ENCODE data around the gene DENND2A. TPM values are rescaled to one million over a fixed set of nuclear protein-coding genes. Genes with fewer than 3 reads are reported as not detected.

DENND2A gene
- total and polyA plus RNA-seq, 10 of the 15 experiments (the other 5 are each of a cell fraction or from before 2014, with no cell fraction given) = 0.01 TPM; not detected in 9

- Histone ChIP-seq H3K27me3 (replicated peaks in 1 of 2; ENCODE audit: control insufficient read depth in 2 of 2, insufficient read depth in 2 of 2, low read length in 1 of 2) (no peaks in the 10 kb centered on the region), H3K36me3 (ENCODE audit: control insufficient read depth in 2 of 2, insufficient read depth in 2 of 2, low read length in 1 of 2) (no peaks in the 10 kb centered on the region), H3K4me1 (ENCODE audit: control insufficient read depth, insufficient read depth, low read length) (no peaks in the 10 kb centered on the region), H3K4me2 (ENCODE audit: control insufficient read depth, insufficient read depth) (no peak overlapping the region), H3K9me3 (replicated peaks; ENCODE audit: control insufficient read depth, insufficient read depth, low read length) (no peaks in the 10 kb centered on the region), H4K20me1 (ENCODE audit: control insufficient read depth, insufficient read depth) (no peaks in the 10 kb centered on the region), H2AFZ (ENCODE audit: control insufficient read depth, low read depth, low read length) (no peak overlapping the region), H3K79me2 (ENCODE audit: control insufficient read depth, insufficient read depth, low read length) (no peaks in the 10 kb centered on the region), H3K4me3 (no peak overlapping the region), H3K27ac (ENCODE audit: control insufficient read depth, insufficient read depth) (no peak overlapping the region), H3K9ac (ENCODE audit: control insufficient read depth, insufficient read depth, low read length) (no peak overlapping the region)
- no TSS peak for BruUV-seq (replicated peaks)
- in situ Hi-C loops (cut with MboI) = no loop called here
- TF ChIP-seq PML (IDR thresholded peaks at IDR 0.05; ENCODE audit: low read length) = no peak
- TF ChIP-seq NFIC (IDR thresholded peaks at IDR 0.05; ENCODE audit: low read depth, low read length) = no peak
- ChIA-PET RAD21 (ENCODE audit: unreplicated experiment) (no interaction called here), POLR2A (no interaction called here), CTCF (interaction anchor here (3.8 kb wide), 1 partner anchor 133 kb away, joined by 29 read pairs; no protein-coding TSS in a partner anchor), SMC1A (ENCODE audit: uncharacterized antibody, unreplicated experiment) (interaction anchor here (1.1 kb wide), 1 partner anchor 131 kb away, joined by 4 read pairs; no protein-coding TSS in a partner anchor)
- FAIRE-seq (no peak), ATAC-seq (no peak), DNase-seq (ENCODE audit: low read depth, low spot score) (no peak)
- intact Hi-C loops (cut with micrococcal nuclease; ENCODE audit: unreplicated experiment) = no loop called here
- 60% methylated on average over 12 of the region's 12 CpGs for WGBS (ENCODE audit: insufficient coverage, insufficient replicate concordance, low lambda C conversion rate, missing lambda C conversion rate)
Observed at GRCh38 chr7:140650367-140650766, 9.8 kb upstream of the DENND2A start.

GRCh38 chr7:140649556-140650205, 9.1 kb upstream of the DENND2A start:
- intact Hi-C loops (cut with micrococcal nuclease; ENCODE audit: unreplicated experiment) = no loop called here
- DNase-seq (ENCODE audit: low read depth, low spot score) (no peak), ATAC-seq (no peak), FAIRE-seq (no peak)
- Histone ChIP-seq H3K9ac (ENCODE audit: control insufficient read depth, insufficient read depth, low read length) (no peak overlapping the region), H2AFZ (ENCODE audit: control insufficient read depth, low read depth, low read length) (no peak overlapping the region), H3K27ac (ENCODE audit: control insufficient read depth, insufficient read depth) (no peak overlapping the region), H4K20me1 (ENCODE audit: control insufficient read depth, insufficient read depth) (no peaks in the 10 kb centered on the region), H3K36me3 (ENCODE audit: control insufficient read depth in 2 of 2, insufficient read depth in 2 of 2, low read length in 1 of 2) (no peaks in the 10 kb centered on the region), H3K27me3 (replicated peaks in 1 of 2; ENCODE audit: control insufficient read depth in 2 of 2, insufficient read depth in 2 of 2, low read length in 1 of 2) (no peaks in the 10 kb centered on the region), H3K4me3 (no peak overlapping the region), H3K4me2 (ENCODE audit: control insufficient read depth, insufficient read depth) (no peak overlapping the region), H3K4me1 (ENCODE audit: control insufficient read depth, insufficient read depth, low read length) (no peaks in the 10 kb centered on the region), H3K9me3 (replicated peaks; ENCODE audit: control insufficient read depth, insufficient read depth, low read length) (no peaks in the 10 kb centered on the region), H3K79me2 (ENCODE audit: control insufficient read depth, insufficient read depth, low read length) (no peaks in the 10 kb centered on the region)
- TF ChIP-seq SRF (IDR thresholded peaks at IDR 0.05; ENCODE audit: low read depth in 2 of 2, low read length in 2 of 2) (no peak), PKNOX1 (IDR thresholded peaks at IDR 0.05) (no peak), SIN3A (IDR thresholded peaks at IDR 0.05; ENCODE audit: low read depth, low read length) (no peak), GATAD2B (conservative IDR thresholded peaks at IDR 0.05; ENCODE audit: low read depth) (no peak)
- CTCF ChIA-PET = interaction anchor here (1.0 kb wide), 1 partner anchor 10 kb away, joined by 4 read pairs; no protein-coding TSS in a partner anchor
- in situ Hi-C loops (cut with MboI) = no loop called here
- RAD21 ChIA-PET (ENCODE audit: unreplicated experiment) = no interaction called here
- no TSS peak for BruUV-seq (replicated peaks)
- SMC1A ChIA-PET (ENCODE audit: uncharacterized antibody, unreplicated experiment) = interaction anchor here (1.1 to 1.6 kb wide), 2 partner anchors 130 to 171 kb away, joined by 3 to 4 read pairs; no protein-coding TSS in a partner anchor
- 29% methylated on average over 6 of the region's 6 CpGs for WGBS (ENCODE audit: insufficient coverage, insufficient replicate concordance, low lambda C conversion rate, missing lambda C conversion rate)
- POLR2A ChIA-PET = no interaction called here

Data from GM12878 (cell line).